GM18526 (cell line): ENCODE data around the gene DDI1.

Experiments
- POLR2A ChIP-seq: IDR thresholded peaks from 3 replicates; pipeline ENCODE4 v1.6.1; 2011; ENCODE audit not compliant: insufficient read length; ENCODE audit errors: extremely low read depth

The DDI1 gene

DNA sequence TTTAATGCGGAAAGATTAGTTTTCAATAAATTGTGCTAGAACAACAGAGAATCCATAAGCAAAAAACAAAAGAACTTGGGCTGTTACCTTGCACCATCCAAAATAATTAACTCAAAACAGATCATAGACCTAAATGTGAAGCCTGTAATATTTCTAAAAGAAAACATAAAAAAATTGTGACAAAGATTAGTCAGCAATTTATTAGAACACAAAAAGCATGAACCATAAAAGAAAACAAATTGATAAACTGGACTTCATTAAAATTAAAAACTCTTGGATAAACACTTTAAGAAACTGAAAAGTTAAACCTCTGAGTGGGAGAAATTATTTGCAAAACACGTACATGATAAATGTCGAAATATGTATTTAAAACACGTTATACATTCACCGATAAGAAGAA, 21.5 kb downstream of the DDI1 start:
- TF ChIP-seq POLR2A: no peak

DNA sequence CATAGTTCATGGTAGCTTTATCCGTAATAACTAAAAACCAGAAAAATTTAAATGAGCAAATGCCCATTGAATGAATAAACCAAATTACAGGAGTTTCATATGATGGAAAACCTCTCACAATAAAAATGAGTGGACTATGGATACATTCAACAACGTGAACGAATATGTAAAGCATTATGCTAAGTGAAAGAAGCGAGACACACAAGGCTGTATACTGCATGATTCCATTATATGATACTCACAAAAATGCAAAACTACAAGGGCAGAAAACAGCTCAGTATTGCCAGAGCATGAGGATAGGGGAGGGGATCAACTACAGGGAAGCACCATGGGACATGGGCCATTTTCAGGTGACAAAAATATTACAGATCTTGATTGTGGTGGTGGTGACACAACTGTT, 22.2 kb downstream of the DDI1 start:
- no peak for TF ChIP-seq POLR2A

DNA sequence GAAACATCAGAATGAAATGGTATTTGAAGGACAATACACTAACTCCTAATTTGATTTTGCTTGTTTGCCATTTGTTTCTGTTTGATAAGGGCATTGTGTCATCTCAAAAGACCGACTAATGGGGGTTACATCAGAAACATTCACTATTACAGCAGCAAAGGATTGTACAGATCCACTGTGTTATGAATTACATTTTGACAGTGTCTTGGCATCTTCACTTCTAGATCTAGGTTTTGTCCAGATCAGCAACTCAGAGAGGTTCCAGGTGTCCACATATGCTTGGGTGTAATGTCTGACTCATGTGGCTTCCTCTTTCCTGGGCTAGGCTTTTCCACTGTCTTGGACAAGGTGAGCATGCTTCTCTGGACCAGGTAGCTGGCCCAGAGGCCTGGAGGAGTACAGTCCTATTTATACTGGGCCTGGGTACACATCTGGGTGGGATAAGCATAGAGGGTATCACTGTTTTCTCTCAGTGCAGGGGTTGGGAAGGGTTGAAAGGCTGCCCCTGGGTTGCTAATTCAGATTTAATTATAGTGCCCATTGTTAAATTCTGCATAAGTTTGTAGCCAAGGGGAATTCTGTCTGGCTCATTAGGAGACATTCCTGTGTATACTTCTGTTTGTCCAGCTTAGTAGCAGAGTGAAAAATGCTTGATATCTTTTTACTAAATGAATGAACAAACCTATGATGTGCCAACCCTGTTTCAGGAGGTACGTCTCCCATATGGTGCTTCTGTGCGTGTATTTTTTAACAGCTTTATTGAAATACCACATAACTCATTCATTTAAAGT, 23.8 kb downstream of the DDI1 start:
- TF ChIP-seq POLR2A: no peak

DNA sequence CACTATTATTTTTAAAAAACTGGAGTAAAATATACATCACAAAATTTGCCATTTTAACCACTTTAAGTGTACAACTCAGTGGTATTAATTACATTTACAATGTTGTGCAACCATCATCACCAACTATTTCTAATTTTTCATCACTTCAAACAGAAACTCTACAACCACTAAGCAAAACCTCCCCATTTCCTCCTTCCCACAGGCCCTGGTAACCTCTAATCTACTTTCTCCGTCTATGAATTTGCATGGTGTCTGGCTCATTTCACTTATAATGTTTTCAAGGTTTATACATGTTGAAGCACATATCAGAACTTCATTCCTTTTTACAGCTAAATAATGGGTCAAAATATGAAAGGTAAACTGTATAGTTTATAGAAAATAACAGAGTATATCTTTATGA, 24.4 kb downstream of the DDI1 start:
- no peak for TF ChIP-seq POLR2A

DNA sequence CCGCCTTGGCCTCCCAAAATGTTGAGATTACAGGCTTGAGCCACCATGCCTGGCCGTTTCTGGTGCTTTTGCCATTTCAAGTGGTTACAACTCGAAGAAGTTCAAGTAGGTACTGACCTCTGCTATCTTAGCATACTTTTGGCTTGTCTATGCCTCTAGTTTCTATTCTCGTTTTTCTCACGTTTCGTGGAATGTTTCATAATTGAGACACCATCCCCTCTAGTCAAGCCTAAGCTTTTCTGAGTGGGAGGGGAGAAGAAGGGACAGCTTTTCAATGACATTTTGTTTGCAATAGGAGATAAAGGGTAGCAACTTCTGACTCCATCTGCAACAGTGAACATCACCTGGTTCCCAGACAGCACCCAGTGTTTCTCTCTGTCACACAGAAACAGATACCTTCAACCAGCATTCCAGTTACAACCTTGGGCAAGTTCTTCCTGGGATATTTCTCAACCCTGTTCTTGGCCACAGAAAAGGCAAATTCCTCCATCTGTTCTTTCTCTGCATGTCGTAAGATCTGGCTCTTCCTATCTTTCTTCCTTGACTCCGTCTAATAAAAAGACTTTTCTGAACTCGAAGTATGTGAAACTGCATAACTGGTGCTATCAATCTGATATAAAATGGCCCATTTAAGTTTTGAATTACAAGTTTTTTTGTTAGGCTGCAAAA, 25.5 kb downstream of the DDI1 start:
- no peak for TF ChIP-seq POLR2A

DNA sequence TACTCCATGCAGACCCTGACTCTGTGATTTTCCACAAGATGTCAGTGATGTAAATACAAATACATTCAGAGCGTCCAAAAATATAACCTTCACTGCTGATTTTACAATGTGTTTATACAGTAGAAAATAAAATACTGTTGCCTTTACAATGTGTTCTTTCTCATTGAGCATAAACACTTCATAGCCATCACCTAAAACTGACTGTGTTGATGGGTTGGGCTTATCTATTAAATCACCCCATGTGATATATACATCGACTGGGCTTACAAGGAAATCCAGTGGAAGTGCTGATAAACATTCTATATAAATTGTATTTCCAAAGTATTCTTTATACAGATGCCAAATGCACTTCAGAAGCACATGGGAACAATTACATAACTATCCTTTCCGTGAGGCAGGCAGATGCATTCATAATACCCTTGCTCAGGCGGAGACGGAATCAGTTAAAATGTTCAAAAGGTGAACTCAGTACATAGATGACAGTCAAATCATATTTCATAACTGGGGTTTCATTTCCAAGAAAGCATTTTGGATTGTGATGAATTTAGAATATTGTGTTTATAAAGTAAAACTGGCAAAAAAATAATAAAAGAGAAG, 27.7 kb downstream of the DDI1 start:
- no peak for TF ChIP-seq POLR2A

DNA sequence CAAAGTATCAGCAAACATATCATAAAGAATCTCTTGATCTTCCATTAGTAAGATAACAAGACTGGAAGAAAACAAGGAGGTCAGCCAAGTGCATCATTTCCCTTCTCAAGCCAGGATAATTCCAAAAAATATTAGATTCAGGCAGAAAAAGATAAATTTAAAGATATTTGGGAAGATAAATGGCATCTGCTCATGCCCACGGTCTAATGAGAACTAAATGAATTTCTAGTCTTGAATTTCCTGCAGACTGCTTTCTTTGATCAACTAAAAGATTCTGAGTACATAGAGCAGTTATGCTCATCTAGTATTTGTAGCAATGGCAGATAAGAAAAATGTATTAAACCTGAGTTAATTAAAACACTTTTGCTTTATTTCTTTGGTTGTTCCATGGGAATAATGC, 31.1 kb downstream of the DDI1 start:
- no peak for TF ChIP-seq POLR2A

DNA sequence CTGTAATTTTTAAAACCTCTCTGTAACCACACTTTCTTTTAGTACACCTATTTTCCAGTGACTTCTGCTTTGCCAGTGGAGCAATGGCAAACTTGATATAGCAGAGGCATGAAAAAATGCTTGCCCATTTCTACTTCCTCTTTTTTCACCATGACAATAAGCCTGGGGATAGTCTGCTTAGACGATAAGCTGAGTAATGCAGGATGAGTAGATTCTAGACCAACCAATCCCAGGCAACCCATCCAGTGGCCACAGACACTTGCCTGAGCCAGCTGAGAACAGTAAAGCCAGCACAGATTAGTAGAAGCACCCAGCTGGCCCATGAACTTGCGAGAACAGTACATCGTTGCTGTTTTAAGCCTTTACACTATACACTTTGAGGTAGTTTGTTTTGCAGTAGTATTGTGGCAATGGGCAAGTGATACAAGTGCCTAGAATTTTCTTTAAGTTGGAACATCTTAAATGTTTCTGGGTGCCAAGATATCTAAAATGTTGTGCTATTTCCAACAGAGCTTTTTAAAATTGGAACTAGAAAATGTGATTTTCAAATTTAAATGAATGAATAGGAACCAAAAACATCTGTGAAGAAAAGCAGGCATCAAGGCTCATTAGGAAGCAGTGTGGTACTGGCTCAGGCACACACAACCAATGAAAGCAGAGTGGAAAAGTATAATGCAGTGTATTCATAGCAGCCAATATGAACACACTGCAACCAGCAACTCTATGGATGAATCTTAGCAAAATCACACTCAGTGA, 37.7 kb downstream of the DDI1 start:
- no peak for TF ChIP-seq POLR2A

- no peak for TF ChIP-seq POLR2A
Observed at GRCh38 chr11:104075091-104075490, 38.7 kb downstream of the DDI1 start.

- no peak for TF ChIP-seq POLR2A
Observed at GRCh38 chr11:104075706-104076105, 39.3 kb downstream of the DDI1 start.

GRCh38 chr11:104076455-104076854, 40.0 kb downstream of the DDI1 start:
- no peak for TF ChIP-seq POLR2A

GRCh38 chr11:104078245-104078644, 41.8 kb downstream of the DDI1 start:
- no peak for TF ChIP-seq POLR2A

DNA sequence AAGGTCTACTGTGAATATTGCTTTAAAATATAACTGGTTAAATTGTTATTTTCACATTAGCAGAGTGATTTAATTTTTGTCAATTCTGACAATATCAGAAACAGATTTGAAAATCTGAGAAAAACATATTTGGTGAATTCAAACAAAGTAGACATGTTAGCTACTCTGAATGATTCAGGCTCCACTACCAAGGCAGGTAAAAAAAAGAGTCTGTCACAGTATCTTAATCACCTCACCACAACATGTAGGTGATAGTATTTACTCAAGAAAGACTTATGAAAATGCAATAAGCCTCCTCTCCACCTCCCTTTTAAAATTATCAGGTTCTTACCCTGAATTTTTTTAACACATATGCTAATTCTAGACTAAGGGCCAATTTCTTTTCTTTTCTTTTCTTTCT, 42.6 kb downstream of the DDI1 start:
- no peak for TF ChIP-seq POLR2A

DNA sequence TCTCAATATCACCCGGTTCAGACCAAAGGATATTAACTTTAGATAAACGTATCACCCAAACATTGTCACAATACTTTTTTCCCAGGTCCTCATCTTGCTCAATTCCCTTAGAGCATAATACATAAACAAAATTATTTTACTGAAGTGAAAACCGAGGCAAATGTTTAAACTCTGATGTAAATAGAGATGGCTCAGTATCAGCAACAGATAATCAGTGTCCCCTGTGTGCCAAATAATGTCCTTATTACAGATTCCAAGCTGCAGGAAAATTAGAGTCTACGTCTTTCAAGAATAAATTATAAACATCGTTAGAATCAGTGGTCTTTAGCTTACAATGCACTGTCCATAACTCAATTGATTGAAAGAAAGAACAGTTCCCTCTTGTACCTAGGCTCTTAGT, 50.2 kb downstream of the DDI1 start:
- TF ChIP-seq POLR2A: no peak
